GM23248 (cell line): Measurements from ENCODE around the gene HEATR9. TPM values are rescaled to one million over a fixed set of nuclear protein-coding genes. Genes with fewer than 3 reads are reported as not detected.

Experiments used
- DNase-seq: peaks from one replicate; pipeline ENCODE4 v3.0.0-alpha.2; 2015
- H2AFZ ChIP-seq: fragments of 200-600 bp; sonication (generic); 2 replicates; pipeline ENCODE4 v1.6.1; 2016; ENCODE audit warnings: antibody characterized with exemption
- H3F3A ChIP-seq: fragments of 200-600 bp; sonication (generic); 2 replicates; pipeline ENCODE4 v1.6.1; 2016; ENCODE audit warnings: mild to moderate bottlenecking, antibody characterized with exemption, mixed run types; ENCODE audit not compliant: insufficient read depth
- H3K27ac ChIP-seq: fragments of 200-600 bp; sonication (generic); 2 replicates; pipeline ENCODE4 v1.5.1; 2016; ENCODE audit warnings: mild to moderate bottlenecking
- H3K27me3 ChIP-seq: fragments of 200-600 bp; sonication (generic); replicated peaks from 2 replicates; pipeline ENCODE4 v1.6.1; 2016; ENCODE audit warnings: mild to moderate bottlenecking; ENCODE audit not compliant: insufficient read depth
- H3K36me3 ChIP-seq: fragments of 200-600 bp; sonication (generic); 2 replicates; pipeline ENCODE4 v1.6.1; 2016; ENCODE audit warnings: low read depth, mild to moderate bottlenecking
- H3K4me1 ChIP-seq: fragments of 200-600 bp; sonication (generic); 2 replicates; pipeline ENCODE4 v1.6.1; 2016; ENCODE audit warnings: mild to moderate bottlenecking; ENCODE audit not compliant: insufficient read depth
- H3K4me2 ChIP-seq: fragments of 200-600 bp; sonication (generic); one replicate; pipeline ENCODE4 v1.6.1; 2016; ENCODE audit warnings: mild to moderate bottlenecking; ENCODE audit not compliant: unreplicated experiment
- H3K4me3 ChIP-seq: fragments of 200-600 bp; sonication (generic); 2 replicates; pipeline ENCODE4 v1.5.1; 2016; ENCODE audit warnings: mild to moderate bottlenecking
- H3K79me2 ChIP-seq: fragments of 200-600 bp; sonication (generic); 2 replicates; pipeline ENCODE4 v1.6.1; 2016; ENCODE audit warnings: mild to moderate bottlenecking; ENCODE audit not compliant: insufficient read depth
- H3K9ac ChIP-seq: fragments of 200-600 bp; sonication (generic); 2 replicates; pipeline ENCODE4 v1.6.1; 2016; ENCODE audit warnings: mild to moderate bottlenecking
- H3K9me2 ChIP-seq: fragments of 200-600 bp; sonication (generic); 2 replicates; pipeline ENCODE4 v1.6.1; 2016; ENCODE audit warnings: mixed run types, mild to moderate bottlenecking, moderate library complexity; ENCODE audit not compliant: insufficient read depth
- H3K9me3 ChIP-seq: fragments of 200-600 bp; sonication (generic); one replicate; pipeline ENCODE4 v1.6.1; 2017; ENCODE audit warnings: low read depth
- H4K20me1 ChIP-seq: fragments of 200-600 bp; sonication (generic); 2 replicates; pipeline ENCODE4 v1.6.0; 2016; ENCODE audit not compliant: insufficient read depth
- EZH2 ChIP-seq: fragments of 200-600 bp; sonication (generic); IDR thresholded peaks from 2 replicates; pipeline ENCODE4 v1.6.1; 2018; ENCODE audit warnings: antibody characterized with exemption, mild to moderate bottlenecking; ENCODE audit not compliant: insufficient read depth, poor library complexity, severe bottlenecking
- EZH2phosphoT487 ChIP-seq: fragments of 200-600 bp; sonication (generic); IDR thresholded peaks from 2 replicates; pipeline ENCODE4 v1.6.1; 2018; ENCODE audit warnings: antibody characterized with exemption, moderate library complexity, mild to moderate bottlenecking, low read depth; ENCODE audit not compliant: insufficient read depth
- WGBS, 2 experiments: methylation state at CpG; one replicate each; pipeline ENCODE4 v1.1.6; 2015 to 2017; ENCODE audit warnings: low lambda C conversion rate in 2 of 2, low coverage in 1 of 2; ENCODE audit errors: missing lambda C conversion rate in 2 of 2; 5-methylcytosine and 5-hydroxymethylcytosine counted together
- in situ Hi-C: fragments of 300-500 bp; cut with MboI; formaldehyde crosslinking; loops from 2 replicates; pipeline ENCODE4 v1.15.0; 2020
- polyA plus RNA-seq: library from polyadenylated mRNA; unstranded; fragments of >200 nt; fragmentation: Nextera tagmentation; extraction: Ambion mirVana; gene quantifications from 2 replicates; pipeline ENCODE4 v1.2.1, GENCODE V29; 2016
- total RNA-seq: library from RNA; depleted of rRNA; stranded (reverse); fragments of >200 nt; shearing (Covaris generic); gene quantifications from 2 replicates; pipeline ENCODE4 v1.2.3, GENCODE V29; 2014

The HEATR9 gene
- total and polyA plus RNA-seq, 2 experiments from 2014 or later: not detected

- no peaks in the 10 kb centered on the region for H4K20me1 ChIP-seq
- in situ Hi-C loops: no loop called here
- no peak overlapping the region for H3K4me2 ChIP-seq
- no peaks in the 10 kb centered on the region for H3K9me2 ChIP-seq
- no peak for TF ChIP-seq EZH2
- no peak for TF ChIP-seq EZH2phosphoT487
- no peaks in the 10 kb centered on the region for H3K27me3 ChIP-seq
- 53 to 54% methylated on average over 1 of the region's 1 CpG for WGBS, 2 experiments
- no peak overlapping the region for H3K4me3 ChIP-seq
- no peak overlapping the region for H2AFZ ChIP-seq
- H3K79me2 ChIP-seq: peaks cover 98% of the 10 kb centered on the region
- no peaks in the 10 kb centered on the region for H3K9me3 ChIP-seq
- no peak overlapping the region for H3K27ac ChIP-seq
- DNase-seq: peak; percentile 12
- H3K36me3 ChIP-seq: peaks cover 47% of the 10 kb centered on the region
- H3K9ac ChIP-seq: no peak overlapping the region
- H3K4me1 ChIP-seq: no peaks in the 10 kb centered on the region
- peaks cover 14% of the 10 kb centered on the region; the same call in 1 of the 2 replicates for H3F3A ChIP-seq
Measured at GRCh38 chr17:35819455-35819854, 49.2 kb downstream of the HEATR9 start.

DNA sequence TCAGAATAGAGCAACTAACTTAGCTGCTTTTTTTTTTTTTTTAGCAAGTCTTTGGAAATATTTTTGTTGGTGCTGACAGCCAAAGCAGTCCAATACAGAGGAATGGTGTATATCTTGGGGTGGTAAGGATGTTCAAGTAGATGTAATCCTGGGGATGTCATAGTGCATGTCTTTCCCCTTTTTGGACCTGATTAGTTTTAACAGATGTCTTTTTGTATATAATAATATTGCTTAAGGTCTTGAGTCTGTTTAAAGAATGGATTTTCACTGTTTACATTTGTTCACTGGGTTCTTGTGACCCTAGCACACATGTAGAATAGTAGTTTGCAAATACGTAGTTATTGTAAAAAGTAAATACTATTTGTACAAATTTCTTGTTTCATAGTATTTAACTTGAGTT is 51.5 kb downstream of the HEATR9 start:
- Histone ChIP-seq H3K9me3 (no peaks in the 10 kb centered on the region), H2AFZ (no peak overlapping the region), H3K36me3 (peaks cover 28% of the 10 kb centered on the region), H3K4me2 (no peak overlapping the region), H3K9me2 (no peaks in the 10 kb centered on the region), H3K9ac (no peak overlapping the region), H3F3A (0 out of 2 replicates have a peak, but pooled peaks cover 8% of the 10 kb centered on the region), H4K20me1 (0 out of 2 replicates have a peak, but pooled peaks cover 3% of the 10 kb centered on the region), H3K27me3 (no peaks in the 10 kb centered on the region), H3K79me2 (peaks cover 100% of the 10 kb centered on the region), H3K4me1 (no peaks in the 10 kb centered on the region), H3K4me3 (no peak overlapping the region), H3K27ac (no peak overlapping the region)
- WGBS, 2 experiments: 75 to 84% methylated on average over 1 of the region's 1 CpG
- TF ChIP-seq EZH2phosphoT487: no peak
- no peak for TF ChIP-seq EZH2
- in situ Hi-C loops: no loop called here
- no peak for DNase-seq

DNA sequence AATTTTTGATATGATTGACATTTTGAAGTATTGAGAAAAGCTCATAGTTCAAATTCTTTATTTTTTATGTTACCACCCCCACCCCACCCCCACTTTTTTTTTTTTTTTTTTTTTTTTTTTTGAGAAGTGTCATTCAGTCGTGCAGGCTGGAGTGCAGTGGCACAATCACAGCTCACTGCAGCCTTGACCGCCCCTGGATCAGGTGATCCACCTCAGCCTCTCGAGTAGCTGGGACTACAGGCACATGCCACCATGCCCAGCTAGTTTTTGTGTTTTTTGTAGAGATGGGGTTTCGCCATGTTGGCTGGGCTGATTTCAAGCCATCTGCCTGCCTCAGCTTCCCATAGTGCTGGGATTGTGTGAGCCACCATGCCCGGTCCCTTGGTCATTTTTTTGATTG is 52.0 kb downstream of the HEATR9 start:
- Histone ChIP-seq H3K4me1 (no peaks in the 10 kb centered on the region), H3K4me2 (no peak overlapping the region), H3K36me3 (peaks cover 27% of the 10 kb centered on the region), H3K27ac (no peak overlapping the region), H3K9ac (no peak overlapping the region), H3K9me2 (no peaks in the 10 kb centered on the region), H3K79me2 (peaks cover 100% of the 10 kb centered on the region), H2AFZ (no peak overlapping the region), H3K4me3 (no peak overlapping the region), H3F3A (0 out of 2 replicates have a peak, but pooled peaks cover 8% of the 10 kb centered on the region), H4K20me1 (0 out of 2 replicates have a peak, but pooled peaks cover 4% of the 10 kb centered on the region), H3K9me3 (no peaks in the 10 kb centered on the region), H3K27me3 (no peaks in the 10 kb centered on the region)
- TF ChIP-seq EZH2phosphoT487: no peak
- no peak for TF ChIP-seq EZH2
- no peak for DNase-seq
- in situ Hi-C loops: no loop called here
- 91 to 93% methylated on average over 4 to 5 of the region's 5 CpGs for WGBS, 2 experiments

DNA sequence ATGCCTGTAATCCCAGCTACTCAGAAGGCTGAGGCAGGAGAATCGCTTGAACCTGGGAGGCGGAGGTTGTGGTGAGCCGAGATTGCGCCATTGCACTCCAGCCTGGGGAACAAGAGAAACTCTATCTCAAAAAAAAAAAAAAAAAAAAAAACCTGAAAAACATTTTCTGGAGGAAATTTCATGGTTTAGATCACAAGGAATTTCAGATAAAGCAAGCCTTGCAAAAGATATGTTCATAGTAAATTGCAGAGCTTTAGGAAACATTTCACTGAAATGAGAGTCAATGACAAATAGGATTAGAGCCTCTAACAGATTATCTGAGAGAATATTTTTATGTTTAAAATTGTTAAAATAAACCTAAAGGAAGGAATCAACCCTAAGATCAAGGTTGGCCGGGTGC is 56.2 kb downstream of the HEATR9 start:
- peaks cover 81% of the 10 kb centered on the region for H3K79me2 ChIP-seq
- no peak for TF ChIP-seq EZH2
- TF ChIP-seq EZH2phosphoT487: no peak
- no peak overlapping the region for H3K27ac ChIP-seq
- H3K27me3 ChIP-seq: no peaks in the 10 kb centered on the region
- H3K4me2 ChIP-seq: no peak overlapping the region
- DNase-seq: no peak
- H3K4me1 ChIP-seq: peaks cover 23% of the 10 kb centered on the region
- no peak overlapping the region for H2AFZ ChIP-seq
- H3K9me3 ChIP-seq: no peaks in the 10 kb centered on the region
- no peak overlapping the region for H3K9ac ChIP-seq
- in situ Hi-C loops: no loop called here
- H4K20me1 ChIP-seq: 0 out of 2 replicates have a peak, but pooled peaks cover 8% of the 10 kb centered on the region
- WGBS, 2 experiments: 93 to 100% methylated on average over 5 of the region's 5 CpGs
- H3K9me2 ChIP-seq: no peaks in the 10 kb centered on the region
- peaks cover 13% of the 10 kb centered on the region for H3F3A ChIP-seq
- H3K36me3 ChIP-seq: no peaks in the 10 kb centered on the region
- no peak overlapping the region for H3K4me3 ChIP-seq

GRCh38 chr17:35811759-35812158 is 56.9 kb downstream of the HEATR9 start:
- H3K9me3 ChIP-seq: no peaks in the 10 kb centered on the region
- WGBS, 2 experiments: 92 to 94% methylated on average over 6 of the region's 6 CpGs
- H3F3A ChIP-seq: peaks cover 19% of the 10 kb centered on the region
- H2AFZ ChIP-seq: no peak overlapping the region
- H3K27ac ChIP-seq: no peak overlapping the region
- H3K27me3 ChIP-seq: no peaks in the 10 kb centered on the region
- peak overlapping the region; percentile 96; the same call in 1 of the 2 replicates for H3K9ac ChIP-seq
- H3K79me2 ChIP-seq: peaks cover 74% of the 10 kb centered on the region
- no peaks in the 10 kb centered on the region for H3K9me2 ChIP-seq
- TF ChIP-seq EZH2 (no peak), EZH2phosphoT487 (no peak)
- H3K4me3 ChIP-seq: peak overlapping the region; percentile 92; the same call in 1 of the 2 replicates
- DNase-seq: no peak
- in situ Hi-C loops: no loop called here
- H3K4me1 ChIP-seq: peaks cover 30% of the 10 kb centered on the region
- H3K4me2 ChIP-seq: peak overlapping the region; percentile 99
- no peaks in the 10 kb centered on the region for H3K36me3 ChIP-seq
- H4K20me1 ChIP-seq: 0 out of 2 replicates have a peak, but pooled peaks cover 8% of the 10 kb centered on the region
